Activated naive CD4-positive, alpha-beta T cell treated with Interleukin-2 at 50 U/mL for 16 hours (primary cell): ENCODE measurements around the gene APOL3.
"Not testable (repeated sequence)": the region's sequence is repeated elsewhere in the genome, so short reads cannot be mapped to it uniquely, and the experiment has no call there.

Experiments
- DNase-seq: peaks from one replicate; pipeline ENCODE4 v3.0.0-alpha.2; 2020

Gene APOL3

DNA sequence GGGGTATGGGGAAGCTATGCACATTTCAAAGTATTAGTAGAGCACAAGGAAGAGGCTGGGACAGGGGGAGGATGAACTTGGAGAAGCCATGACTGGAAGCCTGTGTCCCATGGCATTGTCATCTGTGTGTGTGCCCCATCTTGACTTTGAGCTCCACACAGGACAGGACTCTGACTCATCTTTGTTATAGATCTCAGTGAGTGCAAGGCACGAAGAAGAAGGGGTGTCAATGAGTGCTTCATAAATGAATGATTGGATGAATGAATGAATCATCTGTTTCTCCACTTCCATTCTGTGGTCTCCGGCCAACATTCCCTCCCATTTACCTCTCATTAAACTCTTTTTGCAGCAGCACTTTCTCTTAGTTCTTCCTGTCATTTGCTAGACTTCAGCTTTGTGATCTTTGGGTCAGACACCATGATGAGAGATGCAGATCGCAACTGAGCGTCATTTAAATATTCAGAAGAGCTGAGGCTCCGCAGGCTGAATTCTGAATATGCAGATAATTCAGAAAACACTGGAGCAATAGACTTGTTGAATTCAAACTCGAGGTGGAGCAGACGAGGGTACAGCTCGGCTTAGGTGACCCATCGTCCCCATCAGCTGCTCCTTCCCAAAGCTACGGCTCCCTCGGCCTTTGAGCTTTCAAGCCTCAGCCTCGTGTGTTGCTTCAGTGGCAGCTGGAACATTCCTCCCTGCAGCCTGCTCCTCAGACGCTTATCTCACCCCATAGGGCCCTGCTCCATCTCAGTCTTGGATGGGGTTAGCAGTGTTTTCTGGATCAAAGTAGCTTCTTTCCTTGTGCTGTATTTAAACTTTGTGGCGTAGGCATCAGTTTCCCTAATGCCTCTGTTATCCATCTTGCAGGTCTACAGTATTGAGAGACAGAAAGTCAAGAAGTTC lies 30.8 kb downstream of the APOL3 start:
- DNase-seq = no peak

DNA sequence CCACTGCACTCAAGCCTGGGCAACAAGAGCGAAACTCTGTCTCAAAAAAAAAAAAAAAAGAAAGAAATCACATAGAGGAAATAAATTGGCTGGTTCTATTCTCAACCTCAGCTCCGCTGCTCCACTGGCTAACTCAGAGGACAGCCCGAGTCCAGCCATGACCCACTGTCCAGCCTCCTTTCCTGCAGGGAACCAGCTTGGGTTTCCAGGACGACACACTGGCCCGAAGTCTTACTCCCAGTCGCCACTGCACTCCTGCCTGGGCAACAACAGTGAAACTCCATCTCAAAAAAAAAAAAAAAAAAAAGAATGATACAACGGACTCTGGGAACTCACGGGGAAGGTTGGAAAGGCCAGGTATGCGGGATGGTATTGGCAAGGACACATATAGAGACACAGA lies 31.5 kb downstream of the APOL3 start:
- DNase-seq = no peak

DNA sequence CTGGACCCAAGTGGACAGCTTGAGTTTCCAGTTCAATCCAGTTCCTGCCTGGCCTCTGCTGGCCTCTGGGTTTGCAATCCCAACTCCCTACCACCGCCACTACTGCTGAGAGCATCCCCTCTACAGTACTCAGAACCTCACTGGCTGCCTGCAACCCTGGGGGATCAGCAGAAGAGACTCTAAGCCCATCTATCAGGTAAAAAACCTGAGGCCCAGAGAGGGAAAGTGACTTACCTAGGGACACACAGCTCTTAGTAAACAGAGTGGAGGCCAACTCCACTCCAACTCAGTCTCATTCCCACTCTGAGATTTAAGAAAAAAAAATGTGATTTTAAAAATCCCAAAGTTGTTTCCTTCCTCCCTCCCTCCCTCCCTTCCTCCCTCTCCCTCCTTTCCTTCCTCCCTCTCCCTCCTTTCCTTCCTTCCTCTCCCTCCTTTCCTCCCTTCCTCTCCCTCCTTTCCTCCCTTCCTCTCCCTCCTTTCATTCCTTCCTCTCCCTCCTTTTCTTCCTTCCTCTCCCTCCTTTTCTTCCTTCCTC lies 34.5 kb downstream of the APOL3 start:
- no peak for DNase-seq

DNA sequence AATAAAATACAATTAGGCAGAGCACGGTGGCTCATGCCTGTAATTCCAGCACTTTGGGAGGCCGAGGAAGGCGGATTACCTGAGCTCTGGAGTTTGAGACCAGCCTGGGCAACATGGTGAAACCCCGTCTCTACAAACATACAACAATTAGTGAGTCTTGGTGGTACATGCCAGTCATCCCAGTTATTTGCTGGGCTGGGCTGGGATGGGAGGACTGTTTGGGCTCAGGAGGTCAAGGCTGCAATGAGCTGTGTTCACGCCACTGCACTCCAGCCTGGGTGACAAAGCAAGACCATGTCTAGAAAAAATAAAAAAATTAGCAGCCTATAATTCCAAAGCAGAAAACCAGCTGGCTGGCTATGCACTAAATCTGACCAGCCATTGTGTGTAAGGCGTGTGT lies 35.1 kb downstream of the APOL3 start:
- no peak for DNase-seq

DNA sequence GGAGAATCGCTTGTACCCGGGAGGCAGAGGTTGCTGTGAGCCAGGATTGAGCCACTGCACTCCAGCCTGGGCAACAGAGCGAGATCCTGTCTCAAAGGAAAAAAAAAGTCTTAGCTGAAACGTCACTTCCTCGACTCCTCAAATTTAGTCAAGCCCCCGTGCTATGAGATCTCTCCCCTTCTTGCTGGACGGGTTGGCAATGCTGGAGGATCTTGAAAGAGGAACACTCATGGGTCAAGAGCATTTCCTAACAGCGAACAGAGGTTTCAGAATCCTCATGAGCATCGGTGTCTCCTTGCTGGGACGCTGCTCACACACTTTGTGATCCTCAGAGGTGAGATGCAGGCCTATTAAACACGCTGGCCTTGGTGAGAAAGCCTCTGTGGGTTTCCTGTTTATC lies 35.9 kb downstream of the APOL3 start:
- DNase-seq = no peak

DNA sequence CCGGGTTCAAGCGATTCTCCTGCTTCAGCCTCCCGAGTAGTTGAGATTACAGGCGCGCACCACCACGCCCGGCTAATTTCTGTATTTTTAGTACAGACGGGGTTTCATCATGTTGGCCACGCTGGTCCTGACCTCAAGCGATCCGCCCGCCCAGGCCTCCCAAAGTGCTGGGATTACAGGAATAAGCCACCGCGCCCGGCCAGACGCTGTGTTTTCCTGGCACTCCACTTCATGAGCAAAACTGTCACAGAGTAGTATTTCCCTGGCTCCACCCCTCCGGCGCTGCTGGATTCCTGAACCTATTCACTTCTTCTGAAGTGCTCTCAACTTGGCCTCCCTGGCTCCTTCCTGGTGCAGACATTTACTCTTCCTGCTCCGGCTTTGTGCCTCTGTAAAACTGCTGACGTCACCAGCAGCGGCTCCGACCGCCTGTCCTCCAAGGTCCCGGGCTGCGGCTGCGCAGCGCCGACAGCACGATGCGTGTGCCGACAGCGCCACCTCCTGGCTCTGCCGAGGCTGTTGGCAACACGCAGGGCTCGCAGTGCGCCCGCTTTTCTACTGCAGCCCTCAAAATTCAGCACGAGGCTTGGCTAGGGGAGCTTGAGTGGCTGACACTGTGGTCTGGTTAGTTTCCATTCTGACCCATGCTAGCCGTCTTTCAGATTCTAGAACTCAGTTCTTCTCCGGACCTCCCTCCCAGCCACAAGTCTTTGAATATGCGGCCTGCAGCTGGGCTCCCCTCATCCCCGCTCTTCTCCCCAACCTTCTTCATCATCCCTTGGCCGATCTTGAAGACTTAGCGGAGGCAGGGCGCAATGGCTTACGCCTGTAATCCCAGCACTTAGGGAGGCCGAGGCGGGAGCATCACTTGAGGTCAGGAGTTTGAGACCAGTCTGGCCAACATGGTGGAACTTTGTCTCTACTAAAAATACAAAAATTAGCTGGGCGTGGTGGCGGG lies 36.6 kb downstream of the APOL3 start:
- peak; percentile 92 for DNase-seq

DNA sequence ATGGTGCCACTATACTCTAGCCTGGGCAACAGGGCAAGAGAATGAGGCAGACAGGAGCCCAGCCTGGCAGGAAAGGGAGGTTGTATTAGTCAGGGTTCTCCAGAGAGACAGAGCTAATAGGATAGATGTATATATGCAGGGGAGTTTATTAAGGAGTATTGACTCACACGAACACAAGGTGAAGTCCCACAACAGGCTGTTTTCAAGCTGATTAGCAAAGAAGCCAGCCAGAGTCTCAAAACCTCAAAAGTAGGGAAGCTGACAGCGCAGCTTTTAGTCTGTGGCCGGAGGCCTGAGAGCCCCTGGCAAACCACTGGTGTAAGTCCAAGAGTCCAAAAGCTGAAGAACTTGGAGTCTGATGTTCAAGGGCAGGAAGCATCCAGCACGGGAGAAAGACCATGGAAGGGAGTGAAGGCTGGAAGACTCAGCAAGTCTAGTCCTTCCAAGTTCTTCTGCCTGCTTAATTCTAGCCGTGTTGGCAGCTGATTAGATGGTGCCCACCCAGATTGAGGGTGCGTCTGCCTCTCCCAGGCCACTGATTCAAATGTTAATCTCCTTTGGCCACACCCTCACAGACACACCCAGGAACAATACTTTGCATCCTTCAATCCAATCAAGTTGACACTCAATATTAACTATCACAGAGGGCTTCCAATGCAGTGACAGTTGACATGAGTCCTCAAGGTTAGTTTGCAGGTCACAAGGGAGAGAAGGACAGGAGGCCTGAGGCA lies 39.8 kb downstream of the APOL3 start:
- not testable (repeated sequence) for DNase-seq

DNA sequence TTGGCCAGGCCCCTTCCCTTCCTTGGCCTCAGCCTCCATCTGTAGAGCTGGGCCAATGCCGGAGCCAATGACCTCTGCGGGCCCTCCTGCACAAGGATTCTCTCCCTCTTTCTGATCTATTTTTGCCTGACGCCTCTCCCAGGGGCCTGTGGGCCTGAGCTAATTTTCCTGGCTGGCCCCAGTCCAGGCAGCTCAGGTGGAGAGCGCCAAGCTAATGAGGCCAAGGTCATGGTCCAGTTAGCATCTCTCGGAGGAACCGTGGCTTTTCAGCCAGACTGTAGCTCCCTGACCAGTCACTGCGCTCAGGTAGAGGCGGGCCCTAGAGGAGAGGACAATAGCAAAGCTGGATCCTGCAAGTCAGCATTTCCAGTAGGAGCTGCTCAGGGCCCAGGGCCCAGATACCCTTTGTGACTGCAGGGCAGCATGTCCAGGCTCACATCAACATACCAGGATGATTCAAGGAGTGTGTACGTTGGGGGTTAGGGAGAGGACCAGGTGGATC lies 43.5 kb downstream of the APOL3 start:
- no peak for DNase-seq

DNA sequence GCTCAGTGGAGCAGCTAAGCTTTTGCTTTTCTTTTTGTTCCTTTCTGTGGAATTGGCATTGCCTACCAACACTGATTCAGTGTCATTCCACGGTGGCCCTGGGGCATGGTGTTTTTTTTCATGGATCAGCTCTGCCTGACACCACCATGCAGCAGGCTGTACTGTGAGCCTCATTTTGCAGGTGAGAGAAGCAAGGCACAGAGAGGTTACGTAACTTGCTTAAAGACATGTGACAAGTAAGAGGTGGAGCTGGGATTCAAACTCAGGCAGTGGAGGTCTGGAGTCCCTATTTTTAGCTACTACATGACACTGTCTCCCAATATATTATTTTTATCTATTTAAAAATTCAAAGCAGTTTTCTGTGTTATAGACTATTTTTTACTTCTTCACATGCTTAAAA lies 44.4 kb downstream of the APOL3 start:
- DNase-seq = no peak

DNA sequence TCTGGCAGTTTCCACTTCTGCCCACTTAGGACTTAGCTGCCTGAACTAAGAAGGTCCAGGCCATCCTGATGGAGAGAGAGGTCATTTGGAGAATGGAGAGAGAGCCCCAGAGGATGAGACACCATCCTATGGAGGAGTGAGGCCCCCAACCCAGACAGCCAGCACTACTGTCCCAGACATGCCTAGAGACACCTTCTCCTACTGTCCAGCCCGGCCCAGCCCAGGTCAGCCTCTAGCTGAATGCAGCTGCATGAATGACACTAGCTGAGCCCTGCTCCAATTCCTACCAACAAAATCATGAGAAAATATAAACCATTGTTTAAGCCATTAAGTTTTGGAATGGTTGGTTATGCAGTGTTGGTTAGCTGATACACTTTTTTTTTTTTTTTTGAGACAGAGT lies 47.4 kb downstream of the APOL3 start:
- DNase-seq = no peak

DNA sequence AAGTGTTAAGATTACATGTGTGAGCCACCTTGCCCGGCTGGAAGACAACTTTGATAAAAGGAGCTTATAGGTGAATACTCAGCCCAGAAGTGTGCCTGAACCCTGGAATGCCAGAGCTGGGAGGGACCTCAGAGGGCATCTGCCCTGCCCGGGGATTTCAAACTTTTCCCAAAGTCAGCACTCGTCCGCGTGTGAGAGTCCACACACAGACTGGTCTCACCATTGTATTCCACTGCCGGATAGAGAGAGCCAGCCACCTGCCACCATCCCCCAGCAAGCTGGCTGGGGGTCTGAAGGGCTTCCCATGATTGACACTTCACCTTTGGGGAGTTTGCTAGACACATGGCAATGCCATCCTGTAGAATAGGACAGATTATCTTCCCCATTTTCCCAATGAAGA lies 49.2 kb downstream of the APOL3 start:
- no peak for DNase-seq

DNA sequence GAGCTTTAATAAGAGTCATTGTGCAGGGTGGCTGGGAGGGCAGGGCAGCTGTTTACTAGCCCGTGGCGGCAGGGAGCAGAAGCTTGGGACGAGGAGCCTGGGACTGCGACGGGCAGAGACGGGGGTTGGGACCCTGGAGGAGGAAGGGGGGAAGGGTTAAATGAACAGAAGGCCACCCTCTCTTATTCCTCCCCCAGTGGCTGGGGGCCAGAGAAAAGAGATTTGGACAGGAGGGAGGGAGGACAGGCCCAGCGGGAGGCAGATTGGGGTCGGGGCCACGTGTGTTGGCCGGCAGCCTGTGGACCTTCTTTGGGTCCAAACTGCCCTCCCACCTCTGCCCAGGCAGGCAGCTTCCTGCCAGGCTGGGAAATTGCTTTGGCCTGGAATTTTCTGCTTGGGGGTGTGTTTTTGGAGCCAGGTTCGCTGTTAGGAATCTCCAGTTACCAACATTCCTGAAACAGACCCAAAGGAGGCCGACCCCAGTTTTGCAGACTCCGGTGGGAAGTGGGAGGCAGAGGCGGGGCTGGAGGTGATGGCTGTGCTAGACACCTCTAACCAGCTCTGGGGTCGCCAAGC lies 50.2 kb downstream of the APOL3 start:
- DNase-seq = no peak

DNA sequence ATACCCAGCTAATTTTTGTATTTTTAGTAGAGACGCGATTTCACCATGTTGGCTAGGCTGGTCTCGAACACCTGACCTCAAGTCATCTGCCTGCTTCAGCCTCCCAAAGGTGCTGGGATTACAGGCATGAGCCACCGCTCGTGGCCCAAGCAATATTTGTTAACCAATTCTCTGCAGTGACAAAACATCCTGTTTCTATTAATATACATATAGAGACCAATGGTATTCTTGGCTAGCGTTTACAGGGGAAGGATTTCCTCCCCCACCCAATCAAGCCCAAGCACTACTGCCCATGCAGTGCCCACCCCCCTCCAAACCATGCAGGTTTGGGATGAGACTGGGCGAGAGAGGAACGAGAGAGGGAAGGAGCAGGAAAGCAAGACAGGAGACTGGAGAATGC lies 53.1 kb downstream of the APOL3 start:
- DNase-seq = no peak

DNA sequence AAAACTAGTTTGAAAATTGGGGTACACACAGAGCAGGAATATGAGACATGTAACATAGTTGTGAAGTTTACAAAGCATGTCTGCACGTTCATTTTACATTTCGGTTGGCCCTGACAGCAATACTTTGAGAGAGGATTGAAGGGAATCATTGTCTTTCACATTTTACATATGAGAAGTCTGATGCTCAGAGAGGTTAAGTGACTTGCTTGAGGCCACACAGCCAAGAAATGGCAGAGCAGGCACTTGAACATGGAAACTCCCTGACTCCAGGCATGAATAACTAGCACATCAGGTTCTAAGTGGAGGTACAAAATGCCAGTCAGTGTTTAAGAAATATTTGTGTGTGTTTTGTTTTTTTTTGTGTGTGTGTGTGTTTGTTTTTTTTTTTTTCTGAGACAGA lies 53.6 kb downstream of the APOL3 start:
- no peak for DNase-seq

DNA sequence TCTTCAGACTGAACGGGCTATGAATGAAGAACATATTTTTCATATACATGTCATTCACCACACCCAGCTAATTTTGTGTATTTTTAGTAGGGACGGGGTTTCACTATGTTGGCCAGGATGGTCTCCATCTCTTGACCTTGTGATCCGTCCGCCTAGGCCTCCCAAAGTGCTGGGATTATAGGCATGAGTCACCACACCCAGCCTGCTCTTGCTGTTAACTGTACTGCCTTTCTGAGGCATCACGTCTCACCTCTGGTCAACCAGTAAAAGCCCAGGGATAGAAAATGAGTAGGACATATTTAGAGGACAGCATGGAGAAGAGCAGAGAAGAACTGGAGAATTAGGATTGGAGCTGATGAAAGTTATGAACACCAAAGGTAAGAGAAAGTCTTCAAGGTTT lies 55.6 kb downstream of the APOL3 start:
- no peak for DNase-seq

DNA sequence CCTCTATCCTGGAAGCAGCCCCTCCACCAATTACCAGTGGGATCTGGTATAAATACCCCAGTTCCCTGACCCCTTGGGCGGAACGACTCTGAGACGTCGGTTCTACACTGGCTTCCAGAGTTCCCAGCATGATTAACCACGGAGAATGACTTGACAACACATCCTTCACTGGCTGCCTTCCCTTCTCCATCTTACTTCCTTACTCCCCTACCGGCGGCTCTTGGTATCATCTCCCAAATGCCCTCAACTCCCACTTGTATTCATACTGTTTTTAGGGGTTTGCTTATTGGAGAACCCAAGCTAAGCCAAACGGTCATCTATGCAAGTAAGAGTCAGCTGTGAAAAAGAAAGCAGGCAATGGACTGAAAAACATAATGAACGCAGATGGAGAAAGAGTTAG lies 56.1 kb downstream of the APOL3 start:
- no peak for DNase-seq

DNA sequence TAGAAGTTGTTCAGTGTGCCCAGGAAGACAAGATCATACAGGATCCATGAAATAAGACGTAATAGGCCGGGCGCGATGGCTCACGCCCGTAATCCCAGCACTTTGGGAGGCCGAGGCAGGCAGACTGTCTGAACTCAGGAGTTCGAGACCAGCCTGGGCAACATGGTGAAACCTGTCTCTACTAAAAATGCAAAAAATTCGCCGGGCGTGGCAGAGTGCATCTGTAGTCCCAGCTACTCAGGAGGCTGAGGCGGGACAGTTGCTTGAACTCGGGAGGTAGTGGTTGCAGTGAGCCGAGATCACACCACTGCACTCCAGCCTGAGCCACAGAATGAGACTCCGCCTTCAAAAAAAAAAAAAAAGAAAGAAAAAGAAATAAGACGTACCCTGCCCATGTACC lies 56.7 kb downstream of the APOL3 start:
- no peak for DNase-seq

DNA sequence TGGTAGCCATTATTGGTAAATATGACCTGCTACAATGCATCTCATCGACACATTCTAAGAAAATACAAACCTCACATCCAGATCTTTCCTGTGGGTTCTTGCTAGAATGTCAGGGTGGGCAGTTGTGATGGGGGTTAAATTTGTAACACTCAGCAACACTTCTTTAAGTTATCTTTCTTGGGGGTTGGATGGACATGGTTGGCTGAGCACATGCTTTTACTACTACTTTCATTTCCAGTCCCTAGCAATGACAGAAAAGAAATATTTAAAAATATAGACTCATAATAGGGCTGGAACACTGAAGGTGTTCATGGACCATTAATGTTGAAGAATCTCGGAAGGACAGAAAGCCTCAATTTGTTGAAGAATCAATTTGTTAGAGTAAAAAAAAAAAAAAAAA lies 57.6 kb downstream of the APOL3 start:
- DNase-seq = no peak

DNA sequence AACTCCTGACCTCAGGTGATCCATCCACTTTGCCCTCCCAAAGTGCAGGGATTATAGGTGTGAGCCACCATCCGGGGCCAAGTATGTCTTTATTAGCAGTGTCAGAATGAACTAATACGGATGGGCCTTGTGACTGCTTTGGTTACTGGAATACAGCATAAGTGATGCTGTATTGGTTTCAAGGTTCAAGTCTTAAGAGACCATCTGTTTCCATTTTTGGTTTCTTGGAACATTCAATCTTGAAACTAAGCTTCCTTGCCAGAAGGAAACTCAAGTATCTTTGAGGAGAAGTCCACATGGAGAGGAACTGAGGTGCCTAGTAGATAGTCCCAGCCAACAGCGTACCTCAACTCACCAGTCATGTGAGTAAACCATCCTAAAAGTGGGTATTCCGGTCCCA lies 58.8 kb downstream of the APOL3 start:
- DNase-seq = no peak

DNA sequence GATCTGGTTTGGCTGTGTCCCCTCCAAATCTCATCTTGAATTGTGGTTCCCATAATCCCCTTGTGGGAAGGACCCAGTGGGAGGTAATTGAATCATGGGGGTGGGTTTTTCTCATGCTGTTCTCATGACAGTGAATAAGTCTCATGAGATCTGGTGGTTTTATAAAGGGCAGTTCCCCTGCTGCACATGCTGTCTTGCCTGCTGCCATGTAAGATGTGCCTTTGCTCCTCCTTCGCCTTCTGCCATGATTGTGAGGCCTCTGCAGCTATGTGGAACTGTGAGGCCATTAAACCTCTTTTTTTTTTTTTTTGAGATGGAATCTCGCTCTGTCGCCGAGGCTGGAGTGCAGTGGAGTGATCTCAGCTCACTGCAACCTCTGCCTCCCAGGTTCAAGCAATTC lies 59.6 kb downstream of the APOL3 start:
- DNase-seq = not testable (repeated sequence)

DNA sequence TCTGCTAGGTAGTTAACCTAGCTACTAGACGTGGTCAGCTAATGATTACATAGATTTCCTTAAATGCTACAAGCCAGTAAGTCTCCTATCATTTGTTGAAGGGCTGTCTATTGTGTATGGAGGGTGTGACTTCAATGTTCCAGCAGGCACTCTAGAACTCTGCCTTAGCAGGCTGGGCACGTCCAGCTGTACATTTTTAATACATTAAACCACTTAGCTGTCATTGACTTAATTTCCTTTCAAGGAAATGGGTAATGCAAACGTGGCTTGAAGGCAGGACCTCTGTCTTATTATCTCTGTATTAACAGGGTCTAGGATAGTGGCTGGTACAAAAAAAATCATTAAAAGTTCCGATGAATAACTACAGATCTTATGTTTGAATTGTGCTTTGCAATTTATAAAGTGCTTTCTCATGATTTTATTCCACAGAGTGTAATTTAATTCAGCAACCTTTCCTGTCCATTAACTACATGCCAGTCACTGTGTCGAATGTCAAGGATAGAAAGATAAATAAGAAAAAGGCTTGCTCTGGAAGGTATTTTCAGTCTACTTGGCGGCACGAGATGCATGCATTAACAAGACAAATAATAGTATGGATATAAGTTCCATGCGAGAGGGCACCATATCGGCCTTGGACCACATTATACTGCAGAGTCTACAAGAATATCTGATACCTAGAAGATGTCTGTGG lies 60.3 kb downstream of the APOL3 start:
- DNase-seq = no peak

DNA sequence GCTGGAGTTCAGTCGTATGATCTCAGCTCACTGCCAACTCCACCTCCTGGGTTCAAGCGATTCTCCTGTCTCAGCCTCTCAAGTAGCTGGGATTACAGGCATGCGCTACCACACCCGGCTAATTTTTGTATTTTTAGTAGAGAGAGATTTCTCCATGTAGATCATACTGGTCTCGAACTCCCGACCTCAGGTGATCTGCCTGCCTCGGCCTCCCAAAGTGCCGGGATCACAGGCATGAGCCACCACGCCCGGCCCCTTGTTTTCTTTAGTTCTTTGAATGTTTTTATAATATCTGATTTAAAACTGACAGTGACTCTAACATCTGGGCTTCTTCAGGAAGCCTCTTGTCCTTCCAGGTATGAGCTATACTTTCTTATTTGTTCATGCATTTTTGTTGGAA lies 61.0 kb downstream of the APOL3 start:
- not testable (repeated sequence) for DNase-seq
